Activated T-cell treated with anti-CD3 and anti-CD28 coated beads, Interleukin-2, amount 50 U/mL, for 4 hours (primary cell): Measurements from ENCODE around the gene FTSJ3. TPM values are rescaled to one million over a fixed set of nuclear protein-coding genes. Genes with fewer than 3 reads are reported as not detected.
"Not testable (repeated sequence)": the region's sequence is repeated elsewhere in the genome, so short reads cannot be mapped to it uniquely, and the experiment has no call there.

Source experiments
- ATAC-seq, 2 donors: fragments of 200-7000 bp; cut with Tn5 transposase; one replicate each; pipeline ENCODE4 v1.10.0; 2021
- DNase-seq: peaks from one replicate; pipeline ENCODE4 v3.0.0-alpha.2; 2020
- H3K27me3 Mint-ChIP-seq: one replicate; pipeline ENCODE4 v1.8.0; 2021; ENCODE audit warnings: low read depth, mixed read lengths
- H3K36me3 Mint-ChIP-seq: one replicate; pipeline ENCODE4 v1.8.0; 2022; ENCODE audit warnings: mixed read lengths; ENCODE audit not compliant: insufficient read depth
- H3K4me1 Mint-ChIP-seq: one replicate; pipeline ENCODE4 v1.8.0; 2021; ENCODE audit warnings: low read depth, mixed read lengths
- H3K4me3 Mint-ChIP-seq: one replicate; pipeline ENCODE4 v1.8.0; 2021; ENCODE audit warnings: mild to moderate bottlenecking, moderate library complexity, mixed read lengths
- H3K9me3 Mint-ChIP-seq: one replicate; pipeline ENCODE4 v1.8.0; 2021; ENCODE audit warnings: mixed read lengths
- total RNA-seq, 3 donors: library from RNA; stranded (reverse); gene quantifications; one replicate each; pipeline ENCODE4 v1.2.1, GENCODE V29; 2021

Gene FTSJ3
- total RNA-seq, 3 donors from 2014 or later = 123 to 169 (median 157) TPM

- not testable (repeated sequence) for H3K4me1 Mint-ChIP-seq, H3K27me3 Mint-ChIP-seq, DNase-seq, H3K9me3 Mint-ChIP-seq, ATAC-seq, H3K4me3 Mint-ChIP-seq
- peaks cover 43% of the 10 kb centered on the region for H3K36me3 Mint-ChIP-seq
Measured at GRCh38 chr17:63796375-63796774, 31.1 kb downstream of the FTSJ3 start.

DNA sequence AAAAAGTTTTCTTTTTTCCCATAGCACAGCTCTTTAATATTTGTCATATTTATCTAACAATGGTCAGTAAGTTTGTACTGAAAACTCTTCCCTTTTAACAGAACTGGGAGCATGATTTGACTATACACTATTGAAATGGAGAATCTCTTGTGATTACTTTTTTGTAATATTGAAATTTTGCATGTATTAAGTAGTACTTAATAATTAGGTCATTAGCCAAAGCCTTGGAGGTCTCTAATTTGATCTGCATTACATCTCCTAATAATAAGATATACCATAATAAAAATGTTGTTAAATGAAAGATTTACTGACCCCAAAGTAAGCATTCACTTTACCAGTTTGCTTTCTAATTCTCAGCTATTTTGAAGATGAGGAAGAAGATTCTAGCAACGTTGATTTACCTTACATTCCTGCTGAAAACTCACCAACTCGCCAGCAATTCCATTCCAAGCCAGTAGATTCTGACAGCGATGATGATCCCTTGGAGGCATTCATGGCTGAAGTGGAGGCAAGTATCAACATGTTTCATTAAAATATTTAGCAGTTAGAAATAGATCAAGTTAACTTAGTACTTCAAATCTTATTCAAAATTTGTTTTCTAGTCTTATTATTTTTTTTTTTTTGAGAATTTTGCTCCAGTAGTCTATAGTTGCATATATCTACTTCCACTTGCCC, 35.3 kb downstream of the FTSJ3 start:
- DNase-seq = no peak
- no peak for ATAC-seq
- Mint-ChIP-seq H3K36me3 (peaks cover 29% of the 10 kb centered on the region), H3K4me1 (no peaks in the 10 kb centered on the region), H3K9me3 (no peaks in the 10 kb centered on the region), H3K27me3 (no peaks in the 10 kb centered on the region), H3K4me3 (no peak overlapping the region)

DNA sequence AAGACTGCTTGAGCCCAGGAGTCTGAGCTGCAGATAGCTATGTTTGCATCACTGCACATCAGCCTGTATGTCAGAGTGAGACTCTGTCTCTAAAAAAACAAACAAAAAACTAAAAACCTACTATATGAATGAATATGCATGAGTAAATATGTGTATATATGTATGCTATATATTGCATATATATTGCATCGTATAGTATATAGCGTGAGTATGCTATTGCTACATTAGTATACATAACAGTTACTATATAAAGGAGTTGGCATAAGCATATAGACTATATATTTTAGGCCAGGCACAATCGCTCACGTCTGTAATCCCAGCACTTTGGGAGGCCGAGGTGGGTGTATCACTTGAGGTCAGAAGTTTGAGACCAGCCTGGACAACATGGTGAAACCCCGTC, 37.4 kb downstream of the FTSJ3 start:
- Mint-ChIP-seq H3K9me3 (no peaks in the 10 kb centered on the region), H3K4me1 (peaks cover 2% of the 10 kb centered on the region), H3K27me3 (no peaks in the 10 kb centered on the region), H3K4me3 (no peak overlapping the region), H3K36me3 (peaks cover 25% of the 10 kb centered on the region)
- DNase-seq (no peak), ATAC-seq (no peak)

DNA sequence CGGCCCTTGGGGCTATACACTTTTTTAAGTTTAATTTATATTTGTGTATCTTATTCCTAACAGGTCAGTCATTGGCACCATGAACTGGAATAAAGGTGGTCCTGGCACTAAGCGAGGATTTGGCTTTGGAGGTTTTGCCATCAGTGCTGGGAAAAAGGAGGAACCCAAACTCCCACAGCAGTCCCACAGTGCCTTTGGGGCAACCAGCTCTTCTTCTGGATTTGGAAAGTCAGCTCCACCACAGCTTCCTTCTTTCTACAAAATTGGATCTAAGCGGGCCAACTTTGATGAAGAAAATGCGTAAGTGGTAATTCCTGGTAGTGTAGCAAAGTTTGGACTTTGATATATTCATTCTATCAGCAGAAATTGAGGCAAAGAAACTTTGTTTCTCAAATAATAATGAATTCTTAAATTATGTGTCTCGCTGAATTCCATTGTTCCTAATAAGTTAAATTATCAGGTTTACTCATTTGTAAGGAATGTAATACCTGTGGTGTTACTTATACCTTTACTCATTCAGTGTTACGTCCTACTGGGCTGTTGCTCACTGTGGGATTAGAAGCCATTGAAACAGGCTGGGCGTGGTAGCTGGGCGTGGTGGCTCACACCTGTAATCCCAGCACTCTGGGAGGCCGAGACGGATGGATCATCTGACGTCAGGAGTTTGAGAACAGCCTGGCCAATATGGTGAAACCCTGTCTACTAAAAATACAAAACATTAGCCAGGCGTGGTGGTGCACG, 40.3 kb downstream of the FTSJ3 start:
- Mint-ChIP-seq H3K9me3 (no peaks in the 10 kb centered on the region), H3K4me3 (no peak overlapping the region), H3K4me1 (peaks cover 25% of the 10 kb centered on the region), H3K27me3 (no peaks in the 10 kb centered on the region), H3K36me3 (peaks cover 17% of the 10 kb centered on the region)
- DNase-seq = no peak
- no peak for ATAC-seq

GRCh38 chr17:63786117-63786516, 41.3 kb downstream of the FTSJ3 start:
- ATAC-seq = no peak
- Mint-ChIP-seq H3K36me3 (peaks cover 16% of the 10 kb centered on the region), H3K4me3 (no peak overlapping the region), H3K9me3 (no peaks in the 10 kb centered on the region), H3K27me3 (no peaks in the 10 kb centered on the region), H3K4me1 (peaks cover 28% of the 10 kb centered on the region)
- no peak for DNase-seq

- DNase-seq = no peak
- peaks cover 33% of the 10 kb centered on the region for H3K4me1 Mint-ChIP-seq
- no peaks in the 10 kb centered on the region for H3K9me3 Mint-ChIP-seq
- ATAC-seq = no peak
- H3K27me3 Mint-ChIP-seq = no peaks in the 10 kb centered on the region
- no peak overlapping the region for H3K4me3 Mint-ChIP-seq
- peaks cover 20% of the 10 kb centered on the region for H3K36me3 Mint-ChIP-seq
Measured at GRCh38 chr17:63785556-63785955, 41.9 kb downstream of the FTSJ3 start.

GRCh38 chr17:63783522-63783921, 43.9 kb downstream of the FTSJ3 start:
- peaks cover 48% of the 10 kb centered on the region for H3K4me1 Mint-ChIP-seq
- H3K4me3 Mint-ChIP-seq = no peak overlapping the region
- ATAC-seq (no peak), DNase-seq (no peak)
- peaks cover 26% of the 10 kb centered on the region for H3K36me3 Mint-ChIP-seq
- no peaks in the 10 kb centered on the region for H3K27me3 Mint-ChIP-seq
- H3K9me3 Mint-ChIP-seq = no peaks in the 10 kb centered on the region

- H3K4me3 Mint-ChIP-seq = peak overlapping the region; percentile 1
- peaks cover 30% of the 10 kb centered on the region for H3K36me3 Mint-ChIP-seq
- peaks cover 66% of the 10 kb centered on the region for H3K4me1 Mint-ChIP-seq
- ATAC-seq = no peak
- H3K9me3 Mint-ChIP-seq = no peaks in the 10 kb centered on the region
- H3K27me3 Mint-ChIP-seq = no peaks in the 10 kb centered on the region
- DNase-seq = no peak
Measured at GRCh38 chr17:63780928-63781327, 46.5 kb downstream of the FTSJ3 start.

DNA sequence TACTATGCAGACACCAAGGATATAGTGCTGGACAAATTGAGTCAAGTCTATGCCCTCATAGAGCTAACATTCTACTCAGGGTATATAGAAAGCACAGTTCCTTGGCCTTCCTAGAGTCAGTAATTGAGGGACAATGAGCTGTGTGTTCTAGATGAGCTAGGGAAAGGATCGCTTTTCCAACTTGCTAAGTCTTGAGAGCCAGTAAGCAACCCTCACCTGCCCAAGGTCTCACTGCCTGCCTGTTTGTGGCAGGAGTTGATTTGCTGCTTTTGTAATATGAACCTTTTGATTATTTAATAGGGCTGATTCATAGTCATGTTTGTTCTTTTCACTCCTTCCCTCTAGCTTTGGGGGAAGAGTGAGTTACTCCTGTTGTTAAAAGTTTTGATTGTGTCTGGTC, 47.0 kb downstream of the FTSJ3 start:
- no peaks in the 10 kb centered on the region for H3K9me3 Mint-ChIP-seq
- no peaks in the 10 kb centered on the region for H3K27me3 Mint-ChIP-seq
- DNase-seq (no peak), ATAC-seq (peak in 1 of 2 donors; percentile 27)
- peaks cover 66% of the 10 kb centered on the region for H3K4me1 Mint-ChIP-seq
- H3K36me3 Mint-ChIP-seq = peaks cover 32% of the 10 kb centered on the region
- no peak overlapping the region for H3K4me3 Mint-ChIP-seq

DNA sequence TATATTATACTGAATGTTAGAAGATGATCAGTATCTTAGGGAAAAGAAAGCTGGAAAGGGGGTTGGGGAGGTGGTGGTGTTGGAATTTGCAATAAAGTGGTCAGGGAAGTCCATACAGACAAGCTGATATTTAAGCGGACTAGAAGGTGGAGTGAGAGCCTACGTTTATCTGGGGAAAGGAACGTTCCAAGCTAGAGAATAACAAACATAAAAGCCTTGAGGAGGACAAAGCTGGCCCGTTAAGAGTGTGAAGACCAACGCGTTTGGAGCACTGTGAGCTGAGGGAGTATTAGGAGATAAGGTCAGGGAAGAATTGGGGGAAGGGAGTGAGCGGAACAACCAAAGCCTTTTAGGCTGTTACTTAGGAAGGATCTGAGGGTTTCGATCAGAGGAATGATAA, 52.0 kb downstream of the FTSJ3 start:
- peaks cover 52% of the 10 kb centered on the region for H3K4me1 Mint-ChIP-seq
- DNase-seq (no peak), ATAC-seq (no peak)
- no peaks in the 10 kb centered on the region for H3K27me3 Mint-ChIP-seq
- H3K36me3 Mint-ChIP-seq = peaks cover 28% of the 10 kb centered on the region
- no peaks in the 10 kb centered on the region for H3K9me3 Mint-ChIP-seq
- H3K4me3 Mint-ChIP-seq = peak overlapping the region; percentile 94

DNA sequence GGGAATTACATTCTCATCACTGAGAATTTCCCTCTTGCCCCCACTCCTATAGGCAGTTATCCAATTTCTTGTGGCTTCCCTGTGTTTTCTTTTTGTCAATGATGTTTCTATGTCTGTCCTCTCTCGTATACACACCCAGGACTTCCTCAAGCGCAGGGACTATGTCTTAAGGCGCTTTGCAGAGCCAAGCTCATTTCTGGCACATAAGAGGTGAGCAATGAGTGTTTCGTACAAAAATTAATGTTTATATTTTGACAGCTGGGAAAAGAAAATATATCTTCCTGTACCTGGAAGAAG, 52.5 kb downstream of the FTSJ3 start:
- Mint-ChIP-seq H3K4me1 (peaks cover 52% of the 10 kb centered on the region), H3K4me3 (peak overlapping the region; percentile 94), H3K36me3 (peaks cover 28% of the 10 kb centered on the region), H3K9me3 (no peaks in the 10 kb centered on the region), H3K27me3 (no peaks in the 10 kb centered on the region)
- no peak for DNase-seq
- ATAC-seq = no peak

GRCh38 chr17:63774141-63774968, 53.1 kb downstream of the FTSJ3 start, which contains the start of gene DDX42:
TSS of gene DDX42 (plus strand) at chr17:63774170. CDS start at chr17:63787050, 12,880 bp downstream.
- Mint-ChIP-seq H3K4me1 (peaks cover 50% of the 10 kb centered on the region), H3K4me3 (peak within 1 kb of the TSS; percentile 94), H3K36me3 (peaks cover 24% of the 10 kb centered on the region), H3K27me3 (no peaks in the 10 kb centered on the region), H3K9me3 (no peaks in the 10 kb centered on the region)
- no peak for DNase-seq
- ATAC-seq = peak; percentile 3 to 11

DNA sequence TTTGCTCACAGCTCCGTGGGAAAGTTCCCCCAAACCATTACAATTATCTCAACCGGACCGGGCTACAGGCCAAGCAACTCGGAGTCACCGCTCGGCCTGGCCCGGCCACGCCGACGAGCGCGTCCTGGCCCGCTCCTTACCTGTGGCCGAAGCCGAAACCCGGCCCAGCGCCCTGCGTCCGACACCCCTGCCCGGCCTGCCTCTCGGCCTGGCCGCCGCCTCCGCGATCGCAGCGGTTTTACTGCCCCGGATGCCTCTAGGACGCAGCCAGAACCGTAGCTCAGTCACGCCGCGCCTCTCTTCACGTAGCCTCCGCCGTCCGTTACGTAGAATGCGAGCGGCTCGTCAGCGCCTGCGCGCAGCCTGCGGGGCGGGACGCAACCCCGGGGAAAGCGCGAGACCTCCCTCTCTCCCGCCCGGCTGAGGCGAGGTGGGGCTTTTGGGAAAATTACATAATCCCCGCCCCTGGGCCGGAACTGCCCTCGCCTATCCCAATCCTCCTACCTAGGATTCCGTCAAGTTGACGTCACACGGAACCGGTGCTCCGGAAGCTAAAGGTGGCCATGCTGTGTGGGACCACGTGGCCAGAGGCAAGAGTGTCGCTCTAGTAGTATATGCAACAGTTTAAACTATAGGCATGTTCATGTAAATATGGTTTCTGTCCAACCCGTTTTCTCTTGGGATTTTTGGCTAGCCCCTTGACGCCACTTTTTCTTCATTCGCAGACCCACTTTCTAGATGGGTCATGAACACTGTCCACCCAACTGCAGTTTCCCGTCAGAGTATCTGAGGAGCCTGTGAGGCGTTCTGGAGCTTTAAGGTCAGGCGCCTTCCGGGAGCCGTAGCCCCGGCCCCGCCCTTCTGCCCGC, 54.0 kb downstream of the FTSJ3 start, which contains the start of gene CCDC47:
Gene CCDC47, minus strand, starts transcription at position 326 of the 869 bp plus-strand sequence. CDS start 7,422 bp downstream, outside the sequence.
- no peaks in the 10 kb centered on the region for H3K27me3 Mint-ChIP-seq
- ATAC-seq = peak; percentile 84
- H3K9me3 Mint-ChIP-seq = no peaks in the 10 kb centered on the region
- peaks cover 46% of the 10 kb centered on the region for H3K4me1 Mint-ChIP-seq
- peaks cover 23% of the 10 kb centered on the region for H3K36me3 Mint-ChIP-seq
- peak within 1 kb of the TSS; percentile 94 for H3K4me3 Mint-ChIP-seq
- DNase-seq = peak; percentile 97
